Activated T-helper 1 cell treated with Interleukin-2 at 50 U/mL for 16 hours (primary cell): ENCODE data around the gene ARHGAP25.

Source experiments
- DNase-seq: peaks from one replicate; pipeline ENCODE4 v3.0.0-alpha.2; 2020; ENCODE audit warnings: low read depth

Gene ARHGAP25

DNA sequence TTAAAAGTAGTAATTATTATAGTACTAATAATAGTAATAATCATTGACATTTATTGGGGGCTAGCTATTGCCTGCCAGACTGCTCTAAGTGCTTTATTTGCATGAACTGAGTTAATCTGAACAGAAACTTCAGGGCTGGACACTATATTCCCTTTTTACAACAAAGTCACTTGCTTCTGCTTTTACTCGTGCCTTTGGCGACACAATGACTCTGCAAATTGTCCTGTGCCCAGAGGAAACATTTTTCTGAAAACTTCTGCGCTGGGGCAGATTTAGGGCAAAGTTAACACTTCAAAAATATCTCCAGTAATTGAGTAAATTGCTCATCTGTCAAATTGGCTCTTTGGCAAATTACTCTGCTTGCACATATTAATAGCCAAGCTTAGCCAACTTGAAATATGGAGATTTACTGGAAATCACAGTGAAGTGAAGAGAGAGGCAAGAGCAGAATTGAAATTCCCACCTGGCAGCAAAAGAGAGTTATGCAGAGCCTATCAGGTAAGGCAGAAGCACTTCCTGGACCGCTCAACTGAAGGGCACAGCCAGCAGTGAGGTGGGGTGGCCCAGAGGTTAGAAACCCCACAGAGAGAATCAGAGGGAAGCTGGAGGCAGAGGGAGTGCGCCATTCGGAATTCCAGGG lies 100.2 kb downstream of the ARHGAP25 start:
- DNase-seq, result no peak

GRCh38 chr2:68835621-68836020 lies 101.0 kb downstream of the ARHGAP25 start:
- no peak for DNase-seq

DNA sequence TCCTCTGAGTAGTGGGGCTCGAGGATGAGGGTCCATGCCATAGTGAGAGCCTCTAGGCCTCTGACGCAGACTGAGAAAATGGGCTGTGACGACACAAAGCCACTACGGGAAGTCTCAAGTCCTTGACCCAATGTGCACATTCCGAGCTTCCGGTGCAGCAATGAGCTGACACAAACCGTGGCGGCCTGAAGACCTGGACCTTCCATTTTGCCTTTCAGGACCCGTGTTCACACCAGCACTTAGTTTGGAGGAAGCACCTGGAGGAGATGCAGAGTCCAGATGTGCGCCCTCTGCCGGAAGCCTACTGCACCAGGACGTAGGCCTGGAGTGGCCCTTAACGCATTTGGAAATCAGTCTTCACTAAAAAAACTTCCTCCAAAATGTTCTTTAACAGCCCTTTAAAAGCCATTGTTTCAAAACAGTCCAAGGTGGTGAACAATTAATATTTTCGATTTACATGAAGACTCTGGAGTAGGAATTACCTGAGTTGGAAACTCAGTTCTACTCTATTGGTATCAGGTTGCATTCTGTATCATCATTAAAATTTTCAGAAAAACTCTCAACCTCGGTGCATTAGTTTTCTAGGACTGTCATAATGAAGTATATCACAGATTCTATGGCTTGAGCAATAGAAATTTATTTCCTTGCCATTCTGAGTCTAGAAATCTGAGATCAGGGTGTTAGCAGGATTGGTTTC lies 102.7 kb downstream of the ARHGAP25 start:
- DNase-seq, result peak; percentile 50

DNA sequence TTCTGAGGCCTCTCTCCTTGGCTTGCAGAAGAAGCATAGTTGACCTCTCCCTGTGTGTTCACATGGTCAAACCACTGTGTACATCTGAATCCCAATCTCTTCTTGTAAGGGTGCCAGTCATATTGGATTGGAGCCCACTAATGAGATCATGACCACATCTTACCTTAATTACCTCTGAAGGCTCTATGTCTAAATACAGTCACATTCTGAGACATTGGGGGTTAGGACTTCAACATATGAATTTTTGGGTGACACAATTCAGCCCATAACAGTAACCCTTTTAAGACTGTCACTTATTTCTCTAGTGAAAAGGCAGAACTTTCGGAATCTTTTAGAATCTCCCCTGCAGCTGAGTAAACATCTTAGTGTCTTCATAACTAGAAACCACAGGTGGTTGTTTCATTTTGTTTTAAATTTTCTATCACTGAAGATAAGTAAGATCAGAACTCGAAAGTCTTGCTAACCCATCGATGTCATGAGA lies 103.3 kb downstream of the ARHGAP25 start:
- DNase-seq, result no peak

GRCh38 chr2:68838641-68839040 lies 104.0 kb downstream of the ARHGAP25 start:
- DNase-seq, result no peak

DNA sequence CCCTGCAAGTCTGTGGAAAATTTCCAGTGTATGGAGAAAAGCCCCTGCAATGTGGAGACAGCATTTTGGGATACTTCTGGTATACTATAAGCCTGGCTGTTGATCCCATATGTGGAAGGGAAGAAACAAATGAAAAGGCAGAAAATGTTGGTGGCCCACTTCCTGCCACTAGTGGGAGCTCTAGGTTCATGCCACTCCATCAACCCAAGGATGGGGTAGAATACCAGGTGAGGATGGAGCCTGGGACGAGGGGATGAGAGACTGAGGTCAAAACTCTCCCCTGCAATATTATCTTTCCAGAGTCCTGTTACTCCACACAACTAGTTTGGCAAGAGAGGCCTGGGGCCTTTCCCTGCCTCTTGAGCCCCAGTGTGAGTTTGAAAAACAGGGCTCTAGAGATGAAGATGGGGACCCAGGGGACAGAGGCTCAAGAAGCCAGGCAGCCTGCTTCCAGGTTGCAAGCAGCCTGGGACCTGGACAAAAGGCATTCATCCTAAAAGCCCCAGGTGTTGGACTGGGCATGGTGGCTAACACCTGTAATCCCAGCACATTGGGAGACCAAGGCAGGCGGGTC lies 104.7 kb downstream of the ARHGAP25 start:
- DNase-seq, result no peak

- DNase-seq, result no peak
These were observed 110.4 kb downstream of the ARHGAP25 start for GRCh38 chr2:68845043-68845442.

DNA sequence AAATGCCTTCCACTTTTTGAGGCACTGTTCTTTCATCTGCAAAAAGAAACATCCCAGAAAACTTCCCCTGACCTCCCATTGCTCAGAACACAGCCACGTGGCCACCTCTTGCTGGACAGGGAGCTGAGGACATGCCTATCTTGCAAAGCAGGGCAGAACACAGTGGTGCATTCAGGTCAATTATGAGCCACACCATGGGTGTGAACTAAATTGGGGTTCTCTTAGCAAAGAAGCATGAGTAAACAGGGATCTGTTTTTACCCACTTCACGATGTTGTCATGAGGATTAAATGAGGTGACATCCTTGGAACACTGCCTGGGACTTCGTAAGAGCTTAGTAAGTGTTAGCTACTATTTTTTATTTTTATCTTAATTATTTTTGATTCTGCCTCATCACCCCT lies 111.5 kb downstream of the ARHGAP25 start:
- DNase-seq, result no peak

- DNase-seq, result no peak
These were observed 113.1 kb downstream of the ARHGAP25 start for GRCh38 chr2:68847751-68848150.

GRCh38 chr2:68849579-68850030 lies 115.0 kb downstream of the ARHGAP25 start:
- DNase-seq, result no peak

DNA sequence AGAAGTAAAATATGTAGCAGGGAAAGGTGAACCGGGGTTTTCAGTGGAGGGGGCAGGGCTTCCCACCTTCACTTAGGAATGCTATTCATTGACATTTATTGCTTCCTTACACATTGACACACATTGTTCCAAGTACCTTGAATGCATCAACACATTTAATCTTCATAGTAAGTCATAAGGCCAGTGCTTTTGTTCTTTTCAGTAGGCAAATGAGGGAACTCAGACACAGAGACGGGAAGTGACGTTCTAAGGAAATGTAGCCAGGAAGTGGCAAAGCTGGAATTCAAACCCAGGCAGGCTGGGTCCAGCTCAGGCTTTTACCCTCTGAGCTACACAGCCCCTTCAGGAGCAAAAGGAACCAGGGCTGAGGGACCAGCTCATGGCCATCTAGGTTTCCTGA lies 115.9 kb downstream of the ARHGAP25 start:
- no peak for DNase-seq

GRCh38 chr2:68853035-68853434 lies 118.4 kb downstream of the ARHGAP25 start:
- no peak for DNase-seq

DNA sequence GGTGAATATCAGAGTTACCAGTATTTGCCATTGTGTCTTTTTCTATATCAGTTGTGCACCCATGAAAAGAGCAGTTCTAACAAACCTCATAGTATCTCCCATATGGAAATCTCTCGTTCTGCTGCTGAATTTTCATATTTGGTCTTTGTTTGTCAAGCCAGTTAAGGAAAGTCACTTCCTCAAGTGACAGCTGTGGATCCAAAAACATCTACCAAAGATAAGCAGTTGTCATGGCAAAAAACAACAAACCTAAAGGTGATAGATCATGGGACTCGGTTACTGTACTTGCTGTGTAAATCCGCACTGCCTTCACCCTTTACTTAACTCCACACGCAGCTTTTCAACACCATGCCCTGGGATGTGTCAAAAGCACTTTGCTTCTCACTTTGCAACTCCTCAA lies 119.3 kb downstream of the ARHGAP25 start:
- DNase-seq, result no peak

DNA sequence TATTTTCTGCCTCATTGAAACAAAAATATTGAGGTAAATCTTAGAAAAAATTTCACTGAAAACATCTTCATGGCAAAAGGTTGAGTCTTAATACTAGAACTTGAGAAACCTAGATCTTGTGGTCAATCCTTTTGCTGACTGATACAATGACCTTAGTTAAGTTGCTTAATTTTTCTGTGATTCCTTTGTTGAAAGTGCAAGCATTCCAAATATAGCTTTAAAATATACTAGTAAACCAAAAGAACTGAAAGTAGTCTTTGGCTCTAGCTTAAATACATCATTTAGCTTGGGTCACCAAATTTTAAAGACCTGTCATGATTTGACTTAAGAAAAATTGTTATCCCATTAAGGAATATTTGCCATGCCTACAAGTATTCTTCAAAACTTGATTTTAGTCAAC lies 119.9 kb downstream of the ARHGAP25 start:
- DNase-seq, result no peak

- no peak for DNase-seq
These were observed 120.9 kb downstream of the ARHGAP25 start for GRCh38 chr2:68855550-68855949.

GRCh38 chr2:68857202-68857845 lies 122.7 kb downstream of the ARHGAP25 start:
- no peak for DNase-seq

DNA sequence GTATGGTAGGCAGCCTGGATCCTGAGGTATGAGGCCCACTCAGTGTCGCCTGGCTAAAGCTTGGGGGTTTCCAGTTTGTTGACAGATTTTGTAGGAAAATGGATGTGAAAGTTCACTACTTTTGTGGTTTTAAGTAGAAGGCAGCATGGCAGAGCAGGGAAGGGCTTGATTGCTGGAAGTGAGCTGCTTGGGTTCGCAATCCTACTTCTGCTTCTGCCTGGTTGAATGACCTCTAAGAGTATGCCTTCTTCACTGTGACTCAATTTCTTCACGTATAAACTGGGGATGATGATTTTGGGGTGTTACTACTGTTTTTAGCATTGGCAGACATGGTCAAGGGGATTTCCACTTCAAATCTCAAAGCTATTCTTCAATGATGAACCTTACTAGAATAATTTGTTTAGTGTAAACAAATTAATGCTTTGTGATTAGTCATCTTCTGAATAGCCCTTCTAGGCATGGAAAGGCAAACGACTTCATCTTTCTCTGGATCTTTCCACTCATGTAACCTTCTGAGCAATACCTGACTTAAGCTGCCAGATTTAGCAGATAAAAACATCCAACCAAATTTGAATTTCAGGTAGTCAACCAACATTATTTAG lies 123.3 kb downstream of the ARHGAP25 start:
- DNase-seq, result no peak

DNA sequence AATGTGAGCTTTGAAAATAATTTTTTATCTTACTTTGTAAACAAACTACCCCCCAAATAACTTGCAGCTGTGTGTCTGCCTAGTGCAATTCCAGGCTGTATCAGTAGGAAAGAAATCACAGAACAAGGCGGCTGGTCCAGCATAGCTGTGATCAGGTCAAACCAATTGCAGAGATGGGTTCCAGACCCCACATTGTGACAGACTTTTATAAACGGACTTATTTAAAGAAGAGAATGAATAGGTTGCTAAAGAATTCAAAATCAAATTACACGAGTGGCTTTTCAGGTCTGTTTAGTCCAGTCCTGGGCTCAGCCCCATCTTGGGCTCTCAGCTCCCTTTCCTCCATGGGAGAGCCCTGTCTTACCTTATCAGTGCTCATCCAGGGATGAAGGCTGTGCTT lies 125.5 kb downstream of the ARHGAP25 start:
- DNase-seq, result no peak

GRCh38 chr2:68861330-68861729 lies 126.7 kb downstream of the ARHGAP25 start:
- DNase-seq, result no peak

DNA sequence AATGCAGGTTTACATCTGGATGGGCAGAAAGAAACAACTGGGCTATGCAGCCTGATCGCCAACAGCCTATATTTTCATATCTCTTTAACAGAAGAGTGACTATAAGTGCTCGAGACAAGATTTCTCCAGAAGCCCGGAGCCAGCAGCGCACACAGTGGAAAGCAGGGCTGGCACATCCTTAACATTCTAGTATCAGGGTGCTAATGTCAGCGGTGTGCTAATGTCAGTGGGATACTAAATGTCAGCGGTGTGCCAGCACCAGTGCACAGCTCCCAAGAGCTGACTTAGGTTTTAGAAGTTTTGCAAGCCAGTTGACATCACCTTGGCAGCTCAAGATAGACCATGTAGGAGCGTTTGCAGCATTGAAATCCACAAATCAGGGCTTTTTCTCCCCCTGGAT lies 128.3 kb downstream of the ARHGAP25 start:
- DNase-seq, result no peak

DNA sequence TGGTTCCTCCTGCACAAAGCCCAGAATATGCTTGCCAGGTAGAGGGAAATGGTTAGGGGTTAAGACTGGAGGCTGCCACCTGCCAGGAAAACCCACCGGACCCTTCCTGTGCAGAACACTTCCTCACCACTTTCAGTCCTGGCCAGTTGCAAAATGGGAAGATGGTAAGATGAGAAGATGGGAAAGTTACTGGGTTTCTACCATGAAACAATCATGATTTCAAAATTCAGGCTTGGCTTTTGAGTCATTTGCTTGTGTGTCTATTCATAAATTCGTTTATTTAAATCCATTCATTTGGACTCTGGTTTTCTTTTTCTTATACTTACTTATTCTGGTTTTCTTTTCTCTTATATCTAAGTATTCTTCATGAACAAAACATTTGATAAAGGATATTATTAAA lies 129.4 kb downstream of the ARHGAP25 start:
- no peak for DNase-seq

- DNase-seq, result no peak
These were observed 130.5 kb downstream of the ARHGAP25 start for GRCh38 chr2:68865108-68865507.
